ENCODE measurements around the gene EXOC2.
"Not testable (repeated sequence)": the region's sequence is repeated elsewhere in the genome, so short reads cannot be mapped to it uniquely, and the experiment has no call there.

GRCh38 chr6:694431-695126, 1.6 kb upstream of the EXOC2 start:
- not testable (repeated sequence) for TF ChIP-seq TCF4 (CRISPR knock-in tag; IDR thresholded peaks at IDR 0.05; ENCODE audit: borderline replicate concordance); ZC3H10 (CRISPR knock-in tag; IDR thresholded peaks at IDR 0.05); RARB (CRISPR knock-in tag; IDR thresholded peaks at IDR 0.05); ZFP3 (CRISPR knock-in tag; IDR thresholded peaks at IDR 0.05); ZNF8 (CRISPR knock-in tag; IDR thresholded peaks at IDR 0.05); PATZ1 (CRISPR knock-in tag; IDR thresholded peaks at IDR 0.05; ENCODE audit: borderline replicate concordance); ZNF565 (CRISPR knock-in tag; conservative IDR thresholded peaks at IDR 0.05; ENCODE audit: low read depth); ESRRG (CRISPR knock-in tag; IDR thresholded peaks at IDR 0.05); BACH2 (CRISPR knock-in tag; IDR thresholded peaks at IDR 0.05; ENCODE audit: borderline replicate concordance); TOX (CRISPR knock-in tag; IDR thresholded peaks at IDR 0.05; ENCODE audit: borderline replicate concordance)

Data from SK-N-SH treated with all-trans-retinoic acid at 6 μM for 48 hours (cell line).